CD4-positive, alpha-beta T cell (primary cell): ENCODE data around the gene TMEM233. TPM values are rescaled to one million over a fixed set of nuclear protein-coding genes. Genes with fewer than 3 reads are reported as not detected.

Experiments used
- ATAC-seq: fragments of 200-7000 bp; cut with Tn5 transposase; one replicate; pipeline ENCODE4 v1.10.0; 2022; ENCODE audit warnings: mild to moderate bottlenecking; ENCODE audit not compliant: poor library complexity
- CTCF ChIA-PET: fragments of 350-600 bp; sonication (Branson Sonifier 250); formaldehyde crosslinking; loops from one replicate; lab custom pipeline; 2021; ENCODE audit warnings: antibody characterized with exemption, inconsistent platforms; lab: Charles Lee
- POLR2A ChIA-PET: fragments of 350-600 bp; sonication (Branson Sonifier 250); formaldehyde crosslinking; loops from one replicate; lab custom pipeline; 2021; ENCODE audit warnings: antibody characterized with exemption, inconsistent platforms; lab: Charles Lee
- DNase-seq, 14 experiments: peaks; one replicate each; pipeline ENCODE4 v3.0.0-alpha.2; 2013 to 2020; ENCODE audit warnings: mixed read lengths in 2 of 14
- H3K27ac ChIP-seq, 2 donors: one replicate each; pipeline versions ENCODE4 v1.5.1 to v1.7.0; 2013; ENCODE audit warnings: low read length in 2 of 2, low read depth in 1 of 2, mild to moderate bottlenecking in 1 of 2
- H3K27me3 ChIP-seq, 2 experiments: 1 replicate in 1 of 2; 2 replicates in 1 of 2; pipeline versions ENCODE4 v1.6.1 to v1.7.0; 2013; ENCODE audit warnings: low read length in 2 of 2, control low read depth in 1 of 2, mild to moderate bottlenecking in 1 of 2, moderate library complexity in 1 of 2; ENCODE audit not compliant: insufficient read depth in 2 of 2, control insufficient read depth in 1 of 2
- H3K36me3 ChIP-seq: one replicate; pipeline ENCODE4 v1.6.1; 2013; ENCODE audit warnings: low read length, control low read depth; ENCODE audit not compliant: insufficient read depth
- H3K4me1 ChIP-seq: one replicate; pipeline ENCODE4 v1.6.1; 2013; ENCODE audit warnings: low read length, control low read depth; ENCODE audit not compliant: insufficient read depth
- H3K4me3 ChIP-seq: one replicate; pipeline ENCODE4 v1.5.1; 2013; ENCODE audit warnings: mild to moderate bottlenecking, low read length, moderate library complexity
- H3K9me3 ChIP-seq, 2 experiments: 1 replicate in 1 of 2; 2 replicates in 1 of 2; pipeline versions ENCODE4 v1.6.1 to v1.7.0; 2013; ENCODE audit warnings: low read length in 2 of 2, mild to moderate bottlenecking in 2 of 2, control low read depth in 1 of 2, moderate library complexity in 1 of 2; ENCODE audit not compliant: control insufficient read depth in 1 of 2, insufficient read depth in 1 of 2
- H3K27ac Mint-ChIP-seq: one replicate; pipeline ENCODE4 v1.8.0; 2020; ENCODE audit warnings: mixed read lengths
- H3K27me3 Mint-ChIP-seq: one replicate; pipeline ENCODE4 v1.8.0; 2021; ENCODE audit warnings: mixed read lengths
- H3K36me3 Mint-ChIP-seq: one replicate; pipeline ENCODE4 v1.8.0; 2021; ENCODE audit warnings: low read depth, mixed read lengths
- H3K4me1 Mint-ChIP-seq: one replicate; pipeline ENCODE4 v1.8.0; 2021; ENCODE audit warnings: low read depth, mixed read lengths
- H3K4me3 Mint-ChIP-seq: one replicate; pipeline ENCODE4 v1.8.0; 2020; ENCODE audit warnings: mild to moderate bottlenecking, mixed read lengths
- H3K9me3 Mint-ChIP-seq: one replicate; pipeline ENCODE4 v1.8.0; 2020; ENCODE audit warnings: mixed read lengths
- intact Hi-C, 2 experiments: fragments of 100-400 bp; cut with DNase I in 1 of 2; cut with micrococcal nuclease in 1 of 2; formaldehyde crosslinking; loops; one replicate each; pipeline versions ENCODE4 v1.15.1 to v1.9.0; 2023 to 2025; cut with DNase I, micrococcal nuclease
- total RNA-seq, 174 experiments: library from RNA in 2 of 174; stranded (reverse) in 2 of 174; gene quantifications; one replicate each; pipeline ENCODE4 v1.2.3 and lab custom pipeline; 2021 to 2026
- TF ChIP-seq, protein P1 (sequence below): fragments of 200-600 bp; IDR thresholded peaks from one replicate; pipeline ENCODE4 v1.8.0; 2022; ENCODE audit warnings: antibody characterized with exemption, mild to moderate bottlenecking

Gene TMEM233
- total RNA-seq, 2 experiments from 2014 or later, result not detected

DNA sequence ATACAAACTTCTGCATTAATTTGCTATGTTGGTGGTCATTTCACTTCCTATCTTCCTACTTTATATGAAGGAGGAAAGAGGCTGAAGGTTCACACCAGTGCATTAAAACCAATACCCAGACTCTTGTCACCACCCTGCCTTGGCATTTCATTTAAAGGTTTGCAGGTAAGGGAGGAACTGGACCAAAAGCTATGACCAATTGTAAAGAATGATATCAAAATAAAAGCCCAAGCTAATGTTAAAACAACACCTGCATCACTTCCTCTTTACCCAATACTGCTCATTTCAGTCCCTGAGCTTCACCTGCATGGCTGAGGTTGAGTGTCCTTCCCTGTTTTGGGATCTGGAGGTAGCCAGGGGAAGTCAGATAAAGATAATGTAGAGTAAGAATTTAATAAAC, 47.2 kb upstream of the TMEM233 start:
- H3K4me1 ChIP-seq, result no peaks in the 10 kb centered on the region
- Mint-ChIP-seq H3K27me3 (peaks cover 76% of the 10 kb centered on the region), H3K36me3 (no peaks in the 10 kb centered on the region), H3K4me3 (no peak overlapping the region), H3K9me3 (no peaks in the 10 kb centered on the region), H3K4me1 (no peaks in the 10 kb centered on the region), H3K27ac (no peak overlapping the region)
- DNase-seq, result no peak
- peaks cover 6 to 8% of the 10 kb centered on the region in 2 experiments for H3K27me3 ChIP-seq
- no peak overlapping the region for H3K27ac ChIP-seq
- ATAC-seq, result no peak
- ChIA-PET POLR2A (interaction anchor here (1.1 kb wide), 1 partner anchor 33 kb away, joined by 3 read pairs; no protein-coding TSS in a partner anchor), CTCF (no interaction called here)
- intact Hi-C loops, result loop anchor here (2.0 to 10.0 kb wide), 4 partner anchors 432 to 1672 kb away; no protein-coding TSS in a partner anchor
- no peak overlapping the region for H3K4me3 ChIP-seq
- H3K9me3 ChIP-seq, result no peaks in the 10 kb centered on the region
- TF ChIP-seq, protein P1, sequence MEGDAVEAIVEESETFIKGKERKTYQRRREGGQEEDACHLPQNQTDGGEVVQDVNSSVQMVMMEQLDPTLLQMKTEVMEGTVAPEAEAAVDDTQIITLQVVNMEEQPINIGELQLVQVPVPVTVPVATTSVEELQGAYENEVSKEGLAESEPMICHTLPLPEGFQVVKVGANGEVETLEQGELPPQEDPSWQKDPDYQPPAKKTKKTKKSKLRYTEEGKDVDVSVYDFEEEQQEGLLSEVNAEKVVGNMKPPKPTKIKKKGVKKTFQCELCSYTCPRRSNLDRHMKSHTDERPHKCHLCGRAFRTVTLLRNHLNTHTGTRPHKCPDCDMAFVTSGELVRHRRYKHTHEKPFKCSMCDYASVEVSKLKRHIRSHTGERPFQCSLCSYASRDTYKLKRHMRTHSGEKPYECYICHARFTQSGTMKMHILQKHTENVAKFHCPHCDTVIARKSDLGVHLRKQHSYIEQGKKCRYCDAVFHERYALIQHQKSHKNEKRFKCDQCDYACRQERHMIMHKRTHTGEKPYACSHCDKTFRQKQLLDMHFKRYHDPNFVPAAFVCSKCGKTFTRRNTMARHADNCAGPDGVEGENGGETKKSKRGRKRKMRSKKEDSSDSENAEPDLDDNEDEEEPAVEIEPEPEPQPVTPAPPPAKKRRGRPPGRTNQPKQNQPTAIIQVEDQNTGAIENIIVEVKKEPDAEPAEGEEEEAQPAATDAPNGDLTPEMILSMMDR, result no peak
- no peaks in the 10 kb centered on the region for H3K36me3 ChIP-seq

DNA sequence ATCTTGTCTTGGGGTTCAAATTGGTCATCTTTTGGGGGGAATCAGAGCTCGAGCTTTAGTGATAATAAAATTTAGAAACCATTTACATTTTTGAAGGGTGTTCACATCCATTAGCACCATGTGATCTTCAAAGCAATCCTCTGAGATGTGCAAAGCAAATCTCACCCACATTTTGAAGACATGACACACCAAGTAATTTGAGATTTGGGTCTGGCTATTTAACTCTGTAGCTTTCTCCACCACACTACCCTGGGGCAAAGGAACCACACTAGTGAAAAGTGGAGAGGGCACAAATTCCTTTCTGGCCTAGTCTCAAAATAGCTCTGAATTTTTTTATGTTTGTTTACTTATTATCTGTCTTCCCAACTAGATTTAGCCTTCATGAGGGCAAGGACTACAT, 46.6 kb upstream of the TMEM233 start:
- no peaks in the 10 kb centered on the region for H3K36me3 ChIP-seq
- H3K4me1 Mint-ChIP-seq, result no peaks in the 10 kb centered on the region
- H3K27me3 ChIP-seq, result peaks cover 6 to 8% of the 10 kb centered on the region in 2 experiments
- H3K4me3 Mint-ChIP-seq, result no peak overlapping the region
- ChIA-PET POLR2A (interaction anchor here (1.1 kb wide), 1 partner anchor 33 kb away, joined by 3 read pairs; no protein-coding TSS in a partner anchor), CTCF (no interaction called here)
- H3K27ac ChIP-seq, result no peak overlapping the region
- no peaks in the 10 kb centered on the region for H3K9me3 Mint-ChIP-seq
- no peaks in the 10 kb centered on the region for H3K9me3 ChIP-seq
- no peaks in the 10 kb centered on the region for H3K36me3 Mint-ChIP-seq
- H3K27me3 Mint-ChIP-seq, result peaks cover 75% of the 10 kb centered on the region
- TF ChIP-seq, protein P1, result no peak
- intact Hi-C loops, result loop anchor here (2.0 to 10.0 kb wide), 4 partner anchors 432 to 1672 kb away; no protein-coding TSS in a partner anchor
- H3K27ac Mint-ChIP-seq, result no peak overlapping the region
- H3K4me3 ChIP-seq, result no peak overlapping the region
- H3K4me1 ChIP-seq, result no peaks in the 10 kb centered on the region
- no peak for DNase-seq
- ATAC-seq, result no peak

DNA sequence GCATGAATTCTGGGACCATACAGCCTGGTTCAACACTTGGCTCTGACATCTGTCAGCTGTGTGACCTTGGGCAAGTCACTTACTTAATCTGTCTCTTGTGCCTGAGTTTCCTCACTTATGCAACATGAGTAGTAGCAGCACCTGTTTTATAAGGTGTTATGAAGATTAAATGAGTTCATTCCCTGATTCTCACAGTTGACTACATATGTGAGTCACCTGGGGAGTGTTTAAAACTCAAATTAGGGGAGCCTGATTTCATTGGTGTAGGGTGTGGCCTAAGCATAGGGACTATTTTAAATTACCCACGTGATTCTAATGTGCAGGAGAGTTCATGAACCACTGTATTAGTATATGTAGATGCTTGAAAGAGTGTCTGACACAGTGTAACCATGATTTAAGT, 36.7 kb upstream of the TMEM233 start:
- Histone ChIP-seq H3K27me3 (peaks cover 3 to 4% of the 10 kb centered on the region in 2 experiments), H3K27ac (no peak overlapping the region), H3K4me1 (no peaks in the 10 kb centered on the region), H3K9me3 (no peaks in the 10 kb centered on the region), H3K4me3 (no peak overlapping the region), H3K36me3 (no peaks in the 10 kb centered on the region)
- POLR2A ChIA-PET, result no interaction called here
- Mint-ChIP-seq H3K36me3 (no peaks in the 10 kb centered on the region), H3K27ac (no peak overlapping the region), H3K4me1 (no peaks in the 10 kb centered on the region), H3K27me3 (peaks cover 31% of the 10 kb centered on the region), H3K9me3 (no peaks in the 10 kb centered on the region), H3K4me3 (no peak overlapping the region)
- intact Hi-C loops, result no loop called here
- ATAC-seq (no peak), DNase-seq (no peak)
- TF ChIP-seq, protein P1, result no peak
- CTCF ChIA-PET, result no interaction called here
